Mesendoderm (in vitro differentiated cells): ENCODE measurements around the gene RAP1GAP2.

Source experiments
- DNase-seq: peaks from one replicate; pipeline ENCODE4 v3.0.0; 2013
- H2AK5ac ChIP-seq: 2 replicates; pipeline ENCODE4 v1.6.1; 2013; ENCODE audit warnings: low read length, inconsistent platforms
- H2BK120ac ChIP-seq: 2 replicates; pipeline ENCODE4 v1.6.1; 2013; ENCODE audit warnings: low read depth, mild to moderate bottlenecking, low read length, moderate library complexity, mixed read lengths
- H2BK15ac ChIP-seq: replicated peaks from 2 replicates; pipeline ENCODE4 v1.6.1; 2013; ENCODE audit warnings: low read depth, mild to moderate bottlenecking, moderate library complexity
- H2BK5ac ChIP-seq: 2 replicates; pipeline ENCODE4 v1.6.1; 2013; ENCODE audit warnings: low read length, inconsistent platforms
- H3K18ac ChIP-seq: 2 replicates; pipeline ENCODE4 v1.6.1; 2013; ENCODE audit warnings: mild to moderate bottlenecking, low read length, mixed read lengths
- H3K23ac ChIP-seq: one replicate; pipeline ENCODE4 v1.6.1; 2013; ENCODE audit warnings: low read length
- H3K27ac ChIP-seq: 2 replicates; pipeline ENCODE4 v1.5.1; 2013; ENCODE audit warnings: low read depth, mild to moderate bottlenecking, inconsistent platforms, low read length, moderate library complexity
- H3K27me3 ChIP-seq: 2 replicates; pipeline ENCODE4 v1.6.1; 2013; ENCODE audit warnings: low read length, control low read depth, mild to moderate bottlenecking, inconsistent platforms; ENCODE audit not compliant: insufficient read depth, poor library complexity
- H3K36me3 ChIP-seq: 2 replicates; pipeline ENCODE4 v1.6.1; 2013; ENCODE audit warnings: low read length, inconsistent platforms; ENCODE audit not compliant: control insufficient read depth, insufficient read depth
- H3K4ac ChIP-seq: one replicate; pipeline ENCODE4 v1.6.1; 2013; ENCODE audit warnings: low read depth, mild to moderate bottlenecking, low read length, moderate library complexity
- H3K4me1 ChIP-seq: 2 replicates; pipeline ENCODE4 v1.6.1; 2013; ENCODE audit warnings: low read depth, low read length, inconsistent platforms; ENCODE audit not compliant: control insufficient read depth
- H3K4me2 ChIP-seq: 2 replicates; pipeline ENCODE4 v1.6.1; 2013; ENCODE audit warnings: low read length
- H3K4me3 ChIP-seq: 2 replicates; pipeline ENCODE4 v1.5.1; 2013; ENCODE audit warnings: mild to moderate bottlenecking, low read length
- H3K56ac ChIP-seq: one replicate; pipeline ENCODE4 v1.6.1; 2013; ENCODE audit warnings: low read length
- H3K79me1 ChIP-seq: 2 replicates; pipeline ENCODE4 v1.6.1; 2013; ENCODE audit warnings: low read length, inconsistent platforms
- H3K79me2 ChIP-seq: 2 replicates; pipeline ENCODE4 v1.6.1; 2013; ENCODE audit warnings: mild to moderate bottlenecking, low read length; ENCODE audit not compliant: control insufficient read depth, insufficient read depth
- H3K9ac ChIP-seq: 2 replicates; pipeline ENCODE4 v1.6.1; 2013; ENCODE audit warnings: low read length, inconsistent platforms
- H4K5ac ChIP-seq: one replicate; pipeline ENCODE4 v1.6.1; 2013; ENCODE audit warnings: low read length
- H4K8ac ChIP-seq: one replicate; pipeline ENCODE4 v1.6.1; 2013; ENCODE audit warnings: low read depth, mild to moderate bottlenecking, control low read depth, low read length, moderate library complexity
- WGBS: extraction: QIAGEN DNeasy Blood & Tissue Kit; methylation state at CpG from one replicate; pipeline ENCODE4 v1.1.7; 2013; ENCODE audit warnings: low lambda C conversion rate, missing lambda C conversion rate; ENCODE audit not compliant: insufficient coverage; ENCODE audit errors: extremely low coverage; 5-methylcytosine and 5-hydroxymethylcytosine counted together

Gene RAP1GAP2

GRCh38 chr17:2828397-2829038, 32.3 kb downstream of the RAP1GAP2 start:
- Histone ChIP-seq H3K56ac (peak overlapping the region; percentile 10), H2BK15ac (no peak overlapping the region), H3K23ac (no peak overlapping the region), H3K27me3 (no peaks in the 10 kb centered on the region), H3K79me2 (no peaks in the 10 kb centered on the region), H3K36me3 (no peaks in the 10 kb centered on the region), H2BK120ac (no peak overlapping the region), H4K5ac (no peak overlapping the region), H2AK5ac (no peak overlapping the region), H3K18ac (no peak overlapping the region), H4K8ac (no peak overlapping the region), H3K4me3 (no peak overlapping the region), H3K4ac (no peak overlapping the region), H2BK5ac (no peak overlapping the region), H3K4me2 (no peak overlapping the region), H3K27ac (no peak overlapping the region), H3K4me1 (peaks cover 2% of the 10 kb centered on the region), H3K79me1 (no peaks in the 10 kb centered on the region), H3K9ac (no peak overlapping the region)
- no CpG with 5 or more reads among the region's 14 CpGs for WGBS
- peak; percentile 91 for DNase-seq

- H3K4me1 ChIP-seq = peaks cover 2% of the 10 kb centered on the region
- H3K4me3 ChIP-seq = no peak overlapping the region
- H3K4me2 ChIP-seq = no peak overlapping the region
- H4K5ac ChIP-seq = no peak overlapping the region
- H3K79me1 ChIP-seq = no peaks in the 10 kb centered on the region
- H2BK5ac ChIP-seq = no peak overlapping the region
- H2BK15ac ChIP-seq = no peak overlapping the region
- no peak overlapping the region for H2BK120ac ChIP-seq
- no peak for DNase-seq
- WGBS = no CpG with 5 or more reads among the region's 2 CpGs
- H3K56ac ChIP-seq = no peak overlapping the region
- no peak overlapping the region for H2AK5ac ChIP-seq
- no peak overlapping the region for H4K8ac ChIP-seq
- H3K23ac ChIP-seq = no peak overlapping the region
- H3K27me3 ChIP-seq = no peaks in the 10 kb centered on the region
- H3K79me2 ChIP-seq = no peaks in the 10 kb centered on the region
- no peak overlapping the region for H3K27ac ChIP-seq
- no peak overlapping the region for H3K18ac ChIP-seq
- H3K9ac ChIP-seq = no peak overlapping the region
- no peaks in the 10 kb centered on the region for H3K36me3 ChIP-seq
- no peak overlapping the region for H3K4ac ChIP-seq
Observed at GRCh38 chr17:2830678-2831077, 34.4 kb downstream of the RAP1GAP2 start.

GRCh38 chr17:2835780-2836179, 39.5 kb downstream of the RAP1GAP2 start:
- H3K27me3 ChIP-seq = no peaks in the 10 kb centered on the region
- H3K27ac ChIP-seq = no peak overlapping the region
- no peak overlapping the region for H3K18ac ChIP-seq
- H3K79me2 ChIP-seq = no peaks in the 10 kb centered on the region
- no peak overlapping the region for H2BK15ac ChIP-seq
- no peak for DNase-seq
- no peak overlapping the region for H3K9ac ChIP-seq
- H3K4me3 ChIP-seq = no peak overlapping the region
- H3K23ac ChIP-seq = no peak overlapping the region
- H3K36me3 ChIP-seq = no peaks in the 10 kb centered on the region
- no CpG with 5 or more reads among the region's 8 CpGs for WGBS
- H3K79me1 ChIP-seq = no peaks in the 10 kb centered on the region
- no peak overlapping the region for H3K4me2 ChIP-seq
- H4K5ac ChIP-seq = no peak overlapping the region
- no peaks in the 10 kb centered on the region for H3K4me1 ChIP-seq
- H4K8ac ChIP-seq = no peak overlapping the region
- H3K56ac ChIP-seq = no peak overlapping the region
- H3K4ac ChIP-seq = no peak overlapping the region
- H2BK120ac ChIP-seq = no peak overlapping the region
- no peak overlapping the region for H2AK5ac ChIP-seq
- H2BK5ac ChIP-seq = no peak overlapping the region

GRCh38 chr17:2837147-2837561, 40.9 kb downstream of the RAP1GAP2 start:
- H3K9ac ChIP-seq = no peak overlapping the region
- WGBS = no CpG with 5 or more reads among the region's 10 CpGs
- DNase-seq = no peak

GRCh38 chr17:2841606-2842005, 45.4 kb downstream of the RAP1GAP2 start:
- Histone ChIP-seq H3K27me3 (no peaks in the 10 kb centered on the region), H3K36me3 (no peaks in the 10 kb centered on the region), H2BK120ac (no peak overlapping the region), H3K4ac (no peak overlapping the region), H4K5ac (no peak overlapping the region), H3K9ac (no peak overlapping the region), H3K56ac (no peak overlapping the region), H2BK5ac (no peak overlapping the region), H2BK15ac (no peak overlapping the region), H4K8ac (no peak overlapping the region), H3K18ac (no peak overlapping the region), H2AK5ac (no peak overlapping the region), H3K27ac (no peak overlapping the region), H3K23ac (no peak overlapping the region), H3K4me2 (no peak overlapping the region), H3K4me3 (no peak overlapping the region), H3K79me2 (no peaks in the 10 kb centered on the region), H3K4me1 (peaks cover 2% of the 10 kb centered on the region), H3K79me1 (no peaks in the 10 kb centered on the region)
- DNase-seq = no peak
- WGBS = no CpG with 5 or more reads among the region's 5 CpGs

More at GRCh38 chr17:2837147-2837561, 40.9 kb downstream of the RAP1GAP2 start:
- no peak overlapping the region for H2BK15ac ChIP-seq
- H3K4me2 ChIP-seq = no peak overlapping the region
- no peak overlapping the region for H4K5ac ChIP-seq
- H3K4me1 ChIP-seq = no peaks in the 10 kb centered on the region
- no peak overlapping the region for H3K4ac ChIP-seq
- H3K79me1 ChIP-seq = no peaks in the 10 kb centered on the region
- H3K27ac ChIP-seq = no peak overlapping the region
- no peak overlapping the region for H4K8ac ChIP-seq
- H2AK5ac ChIP-seq = no peak overlapping the region
- H3K18ac ChIP-seq = no peak overlapping the region
- no peak overlapping the region for H2BK5ac ChIP-seq
- H2BK120ac ChIP-seq = no peak overlapping the region
- H3K79me2 ChIP-seq = no peaks in the 10 kb centered on the region
- no peaks in the 10 kb centered on the region for H3K27me3 ChIP-seq
- H3K23ac ChIP-seq = no peak overlapping the region
- no peaks in the 10 kb centered on the region for H3K36me3 ChIP-seq
- no peak overlapping the region for H3K4me3 ChIP-seq
- H3K56ac ChIP-seq = no peak overlapping the region

GRCh38 chr17:2842464-2842863, 46.2 kb downstream of the RAP1GAP2 start:
- Histone ChIP-seq H3K79me1 (no peaks in the 10 kb centered on the region), H3K36me3 (no peaks in the 10 kb centered on the region), H3K4me1 (peaks cover 2% of the 10 kb centered on the region), H3K4me3 (no peak overlapping the region), H3K27ac (no peak overlapping the region), H3K79me2 (no peaks in the 10 kb centered on the region), H4K8ac (no peak overlapping the region), H2BK15ac (no peak overlapping the region), H3K4me2 (no peak overlapping the region), H3K56ac (no peak overlapping the region), H3K23ac (no peak overlapping the region), H3K18ac (no peak overlapping the region), H4K5ac (no peak overlapping the region), H2BK120ac (no peak overlapping the region), H2AK5ac (no peak overlapping the region), H3K27me3 (no peaks in the 10 kb centered on the region), H3K4ac (no peak overlapping the region), H3K9ac (no peak overlapping the region), H2BK5ac (no peak overlapping the region)
- DNase-seq = no peak
- WGBS = no CpG with 5 or more reads among the region's 10 CpGs
